ENCODE results near the gene MAMDC2. TPM values are rescaled to one million over a fixed set of nuclear protein-coding genes. Genes with fewer than 3 reads are reported as not detected.

The MAMDC2 gene
- total RNA-seq, 1 experiment from 2014 or later: 1.2 TPM

DNA sequence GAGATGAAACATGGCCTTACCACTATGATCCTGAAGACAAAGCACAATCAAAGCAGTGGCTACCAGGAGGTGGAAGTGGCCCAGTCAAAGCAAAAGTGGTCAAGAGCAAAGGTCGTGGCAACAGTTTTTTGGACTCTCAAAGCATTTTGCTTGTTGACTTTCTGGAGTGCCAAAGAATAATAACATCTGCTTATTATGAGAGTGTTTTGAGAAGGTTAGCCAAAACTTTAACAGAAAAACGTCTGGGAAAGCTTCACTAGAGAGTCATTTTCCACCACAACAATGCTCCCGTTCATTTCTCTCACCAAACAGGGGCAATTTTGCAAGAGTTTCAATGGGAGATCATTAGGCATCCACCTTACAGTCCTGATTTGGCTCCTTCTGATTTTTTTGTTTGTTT lies 33.6 kb upstream of the MAMDC2 start:
- ATAC-seq: no peak
- Histone ChIP-seq H3K4me2 (ENCODE audit: low read length) (no peak overlapping the region), H2AFZ (ENCODE audit: low read depth, low read length, poor library complexity, severe bottlenecking) (no peak overlapping the region), H4K20me1 (ENCODE audit: insufficient read depth) (no peaks in the 10 kb centered on the region), H3K79me2 (ENCODE audit: insufficient read depth, low read length) (no peaks in the 10 kb centered on the region), H3K9ac (ENCODE audit: low read length) (no peak overlapping the region), H3K27me3 (ENCODE audit: insufficient read depth, low read length) (no peaks in the 10 kb centered on the region), H3K4me1 (ENCODE audit: control insufficient read depth in 1 of 2, insufficient read depth in 2 of 2, low read length in 2 of 2) (peaks cover 0 to 4% of the 10 kb centered on the region in 2 experiments; a peak in 1 of 4 replicates), H3K9me3 (ENCODE audit: control insufficient read depth in 1 of 2, insufficient read depth in 1 of 2, low read depth in 1 of 2, low read length in 2 of 2) (no peaks in the 10 kb centered on the region), H3K27ac (ENCODE audit: low read depth, low read length) (no peak overlapping the region), H3K4me3 (replicated peaks in 1 of 2; ENCODE audit: low read depth in 1 of 2, low read length in 2 of 2) (no peak overlapping the region), H3K36me3 (ENCODE audit: control insufficient read depth in 1 of 2, insufficient read depth in 2 of 2, low read length in 2 of 2) (no peaks in the 10 kb centered on the region), H3K9me2 (ENCODE audit: insufficient read depth) (no peaks in the 10 kb centered on the region)
- BruUV-seq (replicated peaks): no TSS peak
- ChIA-PET POLR2A (no interaction called here), RAD21 (ENCODE audit: low non-redundant PET in 1 of 2, low total read pairs in 2 of 2, uncharacterized antibody in 2 of 2, unreplicated experiment in 2 of 2) (no interaction called here), CTCF (no interaction called here)
- no peak for DNase-seq (ENCODE audit: low read depth, low spot score)
- TF ChIP-seq, protein P1, sequence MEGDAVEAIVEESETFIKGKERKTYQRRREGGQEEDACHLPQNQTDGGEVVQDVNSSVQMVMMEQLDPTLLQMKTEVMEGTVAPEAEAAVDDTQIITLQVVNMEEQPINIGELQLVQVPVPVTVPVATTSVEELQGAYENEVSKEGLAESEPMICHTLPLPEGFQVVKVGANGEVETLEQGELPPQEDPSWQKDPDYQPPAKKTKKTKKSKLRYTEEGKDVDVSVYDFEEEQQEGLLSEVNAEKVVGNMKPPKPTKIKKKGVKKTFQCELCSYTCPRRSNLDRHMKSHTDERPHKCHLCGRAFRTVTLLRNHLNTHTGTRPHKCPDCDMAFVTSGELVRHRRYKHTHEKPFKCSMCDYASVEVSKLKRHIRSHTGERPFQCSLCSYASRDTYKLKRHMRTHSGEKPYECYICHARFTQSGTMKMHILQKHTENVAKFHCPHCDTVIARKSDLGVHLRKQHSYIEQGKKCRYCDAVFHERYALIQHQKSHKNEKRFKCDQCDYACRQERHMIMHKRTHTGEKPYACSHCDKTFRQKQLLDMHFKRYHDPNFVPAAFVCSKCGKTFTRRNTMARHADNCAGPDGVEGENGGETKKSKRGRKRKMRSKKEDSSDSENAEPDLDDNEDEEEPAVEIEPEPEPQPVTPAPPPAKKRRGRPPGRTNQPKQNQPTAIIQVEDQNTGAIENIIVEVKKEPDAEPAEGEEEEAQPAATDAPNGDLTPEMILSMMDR (IDR thresholded peaks at IDR 0.05 in 2 of 3, conservative IDR thresholded peaks at IDR 0.05 in 1 of 3; ENCODE audit: borderline replicate concordance in 1 of 3, insufficient read depth in 1 of 3, low read depth in 2 of 3, low read length in 2 of 3): no peak
- no peak for TF ChIP-seq EZH2phosphoT487 (IDR thresholded peaks at IDR 0.05; ENCODE audit: borderline replicate concordance)
- no peak for TF ChIP-seq TCF7L2 (IDR thresholded peaks at IDR 0.05; ENCODE audit: borderline replicate concordance, extremely low read depth, insufficient read depth, insufficient read length)
- no peak for TF ChIP-seq POLR2AphosphoS5 (IDR thresholded peaks at IDR 0.05; ENCODE audit: low read depth, low read length)
- TF ChIP-seq, protein P2, sequence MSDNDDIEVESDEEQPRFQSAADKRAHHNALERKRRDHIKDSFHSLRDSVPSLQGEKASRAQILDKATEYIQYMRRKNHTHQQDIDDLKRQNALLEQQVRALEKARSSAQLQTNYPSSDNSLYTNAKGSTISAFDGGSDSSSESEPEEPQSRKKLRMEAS (IDR thresholded peaks at IDR 0.05): no peak
- TF ChIP-seq FOSL1 (IDR thresholded peaks at IDR 0.05; ENCODE audit: low read depth): no peak
- no peak for TF ChIP-seq YY1 (IDR thresholded peaks at IDR 0.05; ENCODE audit: extremely low read depth, insufficient replicate concordance, low read depth, low read length)
- intact Hi-C loops (cut with micrococcal nuclease): no loop called here

DNA sequence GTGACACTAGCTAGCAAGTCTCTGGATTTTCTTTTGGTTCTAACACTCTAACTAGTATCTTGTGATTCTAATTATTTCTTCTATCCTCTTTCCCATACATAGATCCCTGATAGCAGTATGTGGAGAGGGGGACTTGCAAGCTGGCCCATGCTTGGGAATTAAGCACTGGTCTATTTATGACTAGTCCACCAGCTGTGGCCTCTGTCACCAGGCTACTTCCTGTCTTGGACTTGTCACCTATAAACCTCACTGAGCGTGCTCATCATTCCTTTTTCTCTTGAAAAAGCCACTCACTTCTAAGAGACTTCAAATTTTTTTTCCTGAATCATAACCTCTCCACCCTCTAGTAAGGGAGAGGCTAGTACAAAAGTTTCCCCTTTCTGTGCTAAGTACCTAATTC lies 32.3 kb upstream of the MAMDC2 start:
- intact Hi-C loops (cut with micrococcal nuclease): no loop called here
- ATAC-seq (no peak), DNase-seq (ENCODE audit: low read depth, low spot score) (no peak)
- CTCF ChIA-PET: no interaction called here
- Histone ChIP-seq H3K79me2 (ENCODE audit: insufficient read depth, low read length) (no peaks in the 10 kb centered on the region), H3K9me3 (ENCODE audit: control insufficient read depth in 1 of 2, insufficient read depth in 1 of 2, low read depth in 1 of 2, low read length in 2 of 2) (no peaks in the 10 kb centered on the region), H3K27me3 (ENCODE audit: insufficient read depth, low read length) (no peaks in the 10 kb centered on the region), H3K4me2 (ENCODE audit: low read length) (no peak overlapping the region), H3K27ac (ENCODE audit: low read depth, low read length) (no peak overlapping the region), H3K9me2 (ENCODE audit: insufficient read depth) (no peaks in the 10 kb centered on the region), H4K20me1 (ENCODE audit: insufficient read depth) (no peaks in the 10 kb centered on the region), H3K36me3 (ENCODE audit: control insufficient read depth in 1 of 2, insufficient read depth in 2 of 2, low read length in 2 of 2) (no peaks in the 10 kb centered on the region), H3K9ac (ENCODE audit: low read length) (no peak overlapping the region), H3K4me3 (replicated peaks in 1 of 2; ENCODE audit: low read depth in 1 of 2, low read length in 2 of 2) (no peak overlapping the region), H2AFZ (ENCODE audit: low read depth, low read length, poor library complexity, severe bottlenecking) (no peak overlapping the region), H3K4me1 (ENCODE audit: control insufficient read depth in 1 of 2, insufficient read depth in 2 of 2, low read length in 2 of 2) (peaks cover 0 to 4% of the 10 kb centered on the region in 2 experiments; a peak in 1 of 4 replicates)
- RAD21 ChIA-PET (ENCODE audit: low non-redundant PET in 1 of 2, low total read pairs in 2 of 2, uncharacterized antibody in 2 of 2, unreplicated experiment in 2 of 2): no interaction called here
- POLR2A ChIA-PET: no interaction called here
- BruUV-seq (replicated peaks): no TSS peak
- no peak for TF ChIP-seq TCF7L2 (IDR thresholded peaks at IDR 0.05; ENCODE audit: borderline replicate concordance, extremely low read depth, insufficient read depth, insufficient read length)
- no peak for TF ChIP-seq SP1 (IDR thresholded peaks at IDR 0.05; ENCODE audit: low read depth)
- TF ChIP-seq POLR2A (IDR thresholded peaks at IDR 0.05; ENCODE audit: borderline replicate concordance, extremely low read depth, insufficient read depth, insufficient read length): no peak
- no peak for TF ChIP-seq CEBPB (IDR thresholded peaks at IDR 0.05; ENCODE audit: low read depth)
- TF ChIP-seq ZFX (IDR thresholded peaks at IDR 0.05): no peak
- TF ChIP-seq, protein P3, sequence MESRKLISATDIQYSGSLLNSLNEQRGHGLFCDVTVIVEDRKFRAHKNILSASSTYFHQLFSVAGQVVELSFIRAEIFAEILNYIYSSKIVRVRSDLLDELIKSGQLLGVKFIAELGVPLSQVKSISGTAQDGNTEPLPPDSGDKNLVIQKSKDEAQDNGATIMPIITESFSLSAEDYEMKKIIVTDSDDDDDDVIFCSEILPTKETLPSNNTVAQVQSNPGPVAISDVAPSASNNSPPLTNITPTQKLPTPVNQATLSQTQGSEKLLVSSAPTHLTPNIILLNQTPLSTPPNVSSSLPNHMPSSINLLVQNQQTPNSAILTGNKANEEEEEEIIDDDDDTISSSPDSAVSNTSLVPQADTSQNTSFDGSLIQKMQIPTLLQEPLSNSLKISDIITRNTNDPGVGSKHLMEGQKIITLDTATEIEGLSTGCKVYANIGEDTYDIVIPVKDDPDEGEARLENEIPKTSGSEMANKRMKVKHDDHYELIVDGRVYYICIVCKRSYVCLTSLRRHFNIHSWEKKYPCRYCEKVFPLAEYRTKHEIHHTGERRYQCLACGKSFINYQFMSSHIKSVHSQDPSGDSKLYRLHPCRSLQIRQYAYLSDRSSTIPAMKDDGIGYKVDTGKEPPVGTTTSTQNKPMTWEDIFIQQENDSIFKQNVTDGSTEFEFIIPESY (IDR thresholded peaks at IDR 0.05; ENCODE audit: extremely low read depth, insufficient replicate concordance, low read length): no peak
- no peak for TF ChIP-seq SIN3A (IDR thresholded peaks at IDR 0.05; ENCODE audit: low read depth)
- no peak for TF ChIP-seq POLR2AphosphoS5 (IDR thresholded peaks at IDR 0.05; ENCODE audit: low read depth, low read length)
- no peak for TF ChIP-seq RAD21 (IDR thresholded peaks at IDR 0.05; ENCODE audit: low read depth)
- TF ChIP-seq FOSL1 (IDR thresholded peaks at IDR 0.05; ENCODE audit: low read depth): no peak

All from HCT116 (cell line).